HG03460 (cell line): Measurements from ENCODE around the gene ZNF296.
A peak's percentile ranks its signal among the peaks of the same experiment; 100 is the strongest.

Experiments used
- ATAC-seq: cut with Tn5 transposase; IDR thresholded peaks from one replicate; pipeline ENCODE4 v1.9.1; 2021; ENCODE audit not compliant: unreplicated experiment

Gene ZNF296

DNA sequence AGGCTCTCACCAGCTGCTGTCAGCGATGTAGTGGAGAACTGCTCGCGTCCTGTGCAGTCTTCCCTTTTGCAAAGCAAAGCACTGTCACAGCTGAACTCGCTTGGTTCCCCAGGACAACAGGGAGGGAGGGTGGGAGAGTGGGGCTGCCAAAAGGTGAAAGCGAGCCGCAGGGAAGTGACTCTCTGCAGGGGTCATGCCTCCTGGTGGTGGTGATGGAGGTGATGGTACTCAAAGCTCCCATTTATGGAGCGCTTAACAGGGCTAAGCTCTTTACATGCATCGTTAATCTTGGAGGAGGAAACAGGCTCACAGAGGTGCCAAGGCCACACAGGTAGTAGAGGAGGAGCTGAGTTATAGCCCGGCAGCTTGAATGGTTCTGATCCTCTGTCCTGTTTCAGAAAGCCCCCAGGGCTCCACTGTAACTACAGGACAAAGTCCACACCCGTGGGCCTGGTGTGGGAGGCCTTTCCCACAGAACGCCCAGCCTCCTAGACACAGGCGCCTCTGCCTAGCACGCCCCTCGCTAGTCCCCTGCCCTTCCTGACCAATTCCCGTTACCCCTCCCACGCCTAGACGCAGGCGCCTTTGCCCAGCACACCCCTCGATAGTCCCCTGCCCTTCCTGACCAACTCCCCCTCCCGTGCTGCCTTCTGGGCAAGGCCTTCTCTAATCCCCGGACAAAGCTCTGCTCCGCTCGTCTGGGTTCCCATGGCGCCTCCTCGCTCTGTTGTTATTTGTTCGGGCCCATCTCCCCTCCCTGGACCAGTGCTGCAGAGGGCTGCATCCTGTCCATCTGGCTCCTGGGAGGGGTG, 27.4 kb upstream of the ZNF296 start:
- no peak for ATAC-seq

DNA sequence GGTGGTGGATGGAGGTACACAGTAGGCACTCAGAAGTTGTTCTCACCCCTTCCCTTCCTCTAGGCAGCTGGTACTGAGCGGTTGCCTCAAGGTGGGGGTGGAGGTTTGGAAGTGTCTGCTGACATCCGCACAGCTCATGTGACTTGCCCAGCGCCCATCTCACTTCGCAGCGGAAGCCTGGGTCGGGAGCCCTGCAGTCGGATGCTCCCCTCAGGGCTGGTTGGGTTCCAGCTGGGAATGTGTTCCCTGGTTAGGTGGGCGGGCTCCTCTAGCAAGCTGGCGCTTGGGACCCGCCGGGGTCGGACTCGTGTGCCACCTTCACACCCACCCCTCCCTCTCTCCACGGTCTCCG, 26.9 kb upstream of the ZNF296 start:
- ATAC-seq: no peak

DNA sequence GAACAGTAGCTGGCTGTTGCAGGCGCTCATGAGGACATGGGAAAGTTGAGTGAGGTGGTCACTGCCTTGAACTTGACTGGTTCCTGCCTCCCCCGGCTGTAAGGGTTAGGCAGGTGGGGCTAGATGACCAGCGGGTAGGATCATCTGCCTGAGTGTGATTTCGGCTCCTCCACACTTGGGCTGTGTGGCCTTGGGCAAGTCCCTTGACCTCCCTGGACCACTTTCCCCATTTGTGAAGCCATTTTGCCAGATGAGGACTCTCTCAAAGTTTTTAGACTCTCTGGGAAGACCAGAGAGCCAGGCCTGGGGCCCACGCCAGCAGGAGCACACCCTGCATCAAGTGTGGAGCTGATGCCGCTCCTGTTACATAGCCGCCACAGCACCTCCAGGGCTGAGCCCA, 26.2 kb upstream of the ZNF296 start:
- no peak for ATAC-seq

DNA sequence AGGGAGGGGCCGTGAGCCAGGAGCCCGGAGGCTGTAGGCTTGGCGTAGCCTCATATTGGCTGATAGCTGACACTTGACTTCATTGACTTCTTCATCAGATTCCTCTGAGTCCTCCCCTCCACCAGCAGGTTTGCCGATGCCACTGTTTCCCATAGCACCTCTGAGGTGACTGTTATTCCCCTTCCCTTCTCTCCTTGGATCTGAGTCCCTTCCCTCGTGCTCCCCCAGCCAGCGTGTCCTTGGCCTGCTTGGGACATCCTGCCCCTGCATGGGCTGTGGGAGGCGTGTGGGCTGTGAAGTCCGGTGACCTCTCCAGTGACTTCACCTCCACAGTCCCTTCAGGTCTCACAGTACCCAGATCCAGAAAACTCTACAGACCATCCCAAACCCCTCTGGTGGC, 25.5 kb upstream of the ZNF296 start:
- no peak for ATAC-seq

DNA sequence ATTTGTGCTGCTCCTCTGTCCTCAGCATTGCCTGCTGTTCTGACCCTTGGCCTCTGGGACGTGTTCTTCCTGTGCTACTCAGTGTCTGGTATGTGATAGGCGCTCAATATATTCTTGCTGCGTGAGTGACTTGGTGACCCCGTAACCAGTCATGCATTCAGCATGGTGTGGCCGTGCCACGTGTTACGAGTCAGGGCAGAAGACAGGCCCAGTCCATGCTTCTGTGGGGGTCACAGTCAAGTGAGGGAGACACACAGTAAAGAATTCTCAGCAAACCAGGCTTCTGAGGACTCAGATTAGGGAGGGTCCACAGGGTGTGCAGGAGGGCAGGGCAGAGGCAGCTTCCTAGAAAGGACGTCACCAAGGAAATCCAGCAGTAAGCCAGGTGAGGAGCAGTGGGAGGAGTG, 24.6 kb upstream of the ZNF296 start:
- no peak for ATAC-seq

DNA sequence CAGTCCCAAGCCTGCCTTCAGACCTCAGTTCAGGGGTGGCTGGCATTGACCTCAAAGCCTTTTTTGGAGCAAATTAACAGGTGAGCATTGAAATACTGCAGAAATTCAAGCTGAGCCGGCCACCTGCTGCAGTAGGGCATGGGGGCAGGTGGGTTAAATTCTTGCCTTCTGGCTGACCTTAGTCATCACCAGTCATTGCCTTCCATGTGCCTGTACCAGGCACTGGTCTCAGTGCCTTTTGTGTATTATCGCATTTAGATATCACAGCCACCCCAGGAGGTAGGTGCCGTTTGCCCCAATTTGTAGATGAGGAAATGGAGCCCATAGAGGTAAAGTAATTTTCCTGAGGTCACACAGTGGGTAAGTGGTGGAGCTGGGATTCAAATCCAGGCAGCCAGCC, 23.9 kb upstream of the ZNF296 start:
- no peak for ATAC-seq

DNA sequence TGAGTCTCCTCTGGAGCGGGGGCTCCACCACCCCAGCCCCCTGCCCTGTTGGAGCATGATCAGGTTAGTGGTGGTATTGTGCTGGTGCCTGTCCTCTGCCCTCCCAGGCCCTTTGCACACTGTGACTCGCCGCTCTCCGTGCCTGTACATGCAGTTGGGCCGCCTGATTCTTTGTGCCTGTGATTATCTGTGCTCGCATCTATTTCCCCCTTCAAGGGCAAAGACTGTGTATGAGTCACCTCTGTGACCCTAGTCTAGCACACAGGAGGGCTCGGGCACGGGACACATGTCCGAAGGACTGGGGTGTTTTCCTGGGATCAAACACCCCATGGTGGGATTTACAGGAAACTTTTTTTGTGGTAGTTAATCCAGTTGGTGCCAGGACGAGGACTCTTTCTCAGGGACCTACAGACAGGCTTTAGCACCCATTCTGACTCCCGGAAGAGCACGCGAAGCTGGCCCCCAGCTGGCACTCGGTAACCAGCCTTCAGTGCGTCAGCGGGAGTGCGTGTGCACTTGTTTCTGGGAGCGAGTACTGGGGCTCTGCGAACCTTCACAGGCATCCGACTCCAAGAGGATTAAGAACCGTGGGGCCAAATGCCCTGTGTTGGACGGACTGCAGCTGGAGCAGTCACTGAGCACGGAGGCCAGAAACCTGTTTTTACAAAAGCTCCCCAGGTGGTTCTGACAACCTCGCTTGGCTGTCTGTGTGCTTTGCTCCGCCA, 23.4 kb upstream of the ZNF296 start:
- ATAC-seq: no peak

DNA sequence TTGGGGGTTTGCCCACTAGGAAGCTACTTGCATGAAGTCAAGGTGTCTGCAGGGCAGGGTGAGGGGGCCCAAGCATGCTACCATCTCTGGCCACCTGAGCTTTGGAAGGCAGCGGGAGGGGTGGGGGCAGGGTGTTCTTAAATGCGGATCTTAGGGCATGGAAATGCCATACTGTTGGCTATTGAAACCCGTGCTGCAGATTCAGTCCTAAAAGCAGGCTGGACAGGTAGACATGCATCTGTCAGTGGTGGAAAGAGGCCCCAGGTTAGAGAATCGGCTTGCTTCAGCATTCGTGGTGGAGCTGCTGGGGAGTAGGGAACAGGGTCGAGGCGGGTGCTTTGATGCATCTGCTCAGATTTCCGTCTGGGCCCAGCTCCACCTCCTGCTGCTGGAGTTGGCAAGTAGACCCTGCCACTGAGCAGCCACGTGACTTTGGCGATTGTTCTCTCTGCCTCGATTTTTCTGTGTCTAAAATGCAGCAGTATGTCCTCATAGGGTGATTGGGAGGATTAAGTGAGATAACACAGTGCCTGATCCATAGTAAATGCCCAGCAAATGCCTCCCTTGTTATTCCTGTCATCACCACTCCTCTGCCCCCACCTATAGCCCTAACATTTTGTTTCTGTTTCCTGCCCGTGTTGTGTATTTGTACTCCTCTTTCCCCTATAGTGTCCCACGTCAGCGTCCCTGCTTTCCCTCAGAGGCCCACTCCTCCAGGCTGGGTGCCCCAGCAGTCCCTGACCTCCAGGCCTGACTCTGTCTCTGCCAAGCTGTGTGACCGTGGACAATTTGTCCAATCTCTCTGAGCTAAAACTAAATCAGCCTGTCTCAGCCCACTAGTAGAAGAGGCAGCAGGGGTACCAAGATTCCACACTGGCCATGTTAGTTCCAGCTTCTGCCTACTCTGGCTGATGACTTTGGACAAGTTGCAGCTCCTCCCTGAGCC, 22.5 kb upstream of the ZNF296 start:
- no peak for ATAC-seq

DNA sequence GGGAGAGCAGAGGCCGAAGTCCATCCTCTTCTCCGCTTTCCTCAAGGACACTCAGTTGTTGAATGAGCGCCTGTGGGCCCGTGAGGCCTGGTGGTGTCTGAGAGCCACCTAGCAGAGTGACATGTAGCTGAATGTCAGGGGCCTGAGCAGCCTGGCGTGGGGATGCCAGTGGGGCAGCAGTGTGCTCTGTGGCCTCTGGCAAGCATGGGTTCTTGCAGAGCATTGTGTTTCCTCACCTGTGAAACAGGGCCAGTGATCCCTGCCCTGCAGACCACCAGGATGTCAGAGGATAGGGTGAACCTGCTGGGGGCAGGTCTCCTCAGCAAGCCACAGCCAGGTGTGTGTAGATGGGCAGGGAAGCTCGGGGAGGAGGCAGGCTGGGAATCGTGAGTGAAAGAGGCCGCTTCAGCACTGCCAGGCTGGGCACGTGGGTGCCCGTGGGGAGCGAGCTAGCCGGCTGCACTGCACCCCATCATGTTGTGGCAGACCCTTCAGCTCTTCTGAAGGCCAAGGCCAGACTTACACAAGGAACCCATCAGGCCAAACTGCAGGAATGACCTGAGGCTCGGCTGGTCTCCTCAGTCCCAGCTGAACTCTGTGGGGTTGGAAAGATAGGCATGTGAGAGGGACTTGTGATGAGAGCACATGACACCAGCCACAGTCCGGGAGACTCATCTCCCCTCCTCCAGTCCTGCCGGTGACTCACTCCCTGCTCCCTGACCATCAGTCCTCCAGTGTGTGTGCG, 21.7 kb upstream of the ZNF296 start:
- no peak for ATAC-seq

DNA sequence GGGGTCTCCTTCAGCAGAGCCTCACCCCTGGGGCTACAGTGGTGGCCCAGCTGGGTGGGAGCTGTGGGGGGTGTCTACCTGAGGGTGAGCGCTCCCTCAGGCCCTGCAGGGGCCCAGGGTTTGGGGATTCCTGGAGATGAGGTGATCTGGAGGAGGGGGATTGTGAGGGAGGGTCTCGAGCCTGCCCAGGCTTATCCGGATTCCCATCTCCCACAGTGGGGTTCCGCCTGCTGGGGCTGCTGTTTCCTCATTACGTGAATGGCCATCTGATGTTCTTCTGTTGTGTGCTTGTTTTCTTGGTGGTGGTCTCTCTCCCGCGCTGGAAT, 21.1 kb upstream of the ZNF296 start:
- no peak for ATAC-seq

DNA sequence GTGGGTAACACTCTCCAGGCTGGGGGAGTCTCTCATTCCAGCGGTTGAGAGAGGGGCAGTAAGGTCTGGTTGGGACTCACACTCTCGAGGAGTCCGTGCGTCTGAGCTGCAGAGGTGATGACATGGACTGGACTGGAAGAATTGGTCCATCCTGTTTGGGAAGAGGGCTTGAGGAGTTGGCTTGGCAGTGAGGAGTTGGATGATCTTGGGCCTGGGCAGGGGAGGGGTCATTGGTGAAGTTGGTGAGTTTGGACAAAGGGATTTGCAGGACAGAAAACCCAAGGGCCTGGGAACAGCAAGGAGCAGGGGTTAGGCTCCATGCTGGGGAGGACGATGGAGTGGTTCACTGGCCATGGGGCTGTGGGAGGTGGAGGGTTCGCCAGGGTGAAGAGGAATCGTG, 20.4 kb upstream of the ZNF296 start:
- ATAC-seq: no peak

DNA sequence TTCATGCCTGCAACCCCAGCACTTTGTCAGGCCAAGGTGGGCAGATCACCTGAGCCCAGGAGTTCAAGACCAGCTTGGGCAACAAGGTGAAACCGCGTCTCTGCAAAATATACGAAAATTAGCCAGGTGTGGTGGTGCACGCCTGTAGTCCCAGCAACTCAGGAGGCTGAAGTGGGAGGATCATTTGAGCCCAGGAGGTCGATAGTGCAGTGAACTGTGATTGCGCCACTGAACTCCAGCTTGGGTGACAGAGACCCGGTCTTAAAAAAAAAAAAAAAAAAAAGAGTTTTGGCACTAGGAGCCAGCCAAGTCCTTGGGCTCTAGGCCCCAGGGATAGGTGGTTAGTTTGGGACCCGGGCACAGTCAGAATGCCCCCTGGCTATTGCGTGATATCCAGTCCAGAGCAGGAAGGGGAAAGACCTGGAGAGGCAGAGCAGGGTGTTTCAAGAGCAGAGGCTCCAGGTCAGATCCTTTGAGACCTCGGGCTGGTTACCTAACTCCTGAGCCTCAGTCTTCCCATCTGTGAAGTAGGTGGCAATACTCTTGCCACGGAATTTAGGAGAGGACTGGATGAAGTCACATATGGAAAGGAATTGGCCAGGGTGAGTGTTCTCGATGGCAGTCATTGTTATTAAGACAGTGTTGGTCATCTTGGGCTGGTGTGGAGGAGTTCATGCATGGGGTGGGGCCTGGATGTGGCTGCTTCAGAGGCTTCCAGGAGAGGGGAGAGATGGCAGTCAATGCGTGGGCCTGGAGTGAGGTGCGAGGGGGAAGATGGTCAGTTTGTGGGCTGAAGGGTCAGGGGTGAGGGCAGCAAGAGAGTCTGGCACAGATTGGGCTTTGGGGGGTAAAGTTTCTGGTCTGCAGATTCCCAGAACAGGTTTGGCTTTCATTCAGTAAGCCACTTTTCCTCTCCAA, 19.5 kb upstream of the ZNF296 start:
- ATAC-seq: no peak

DNA sequence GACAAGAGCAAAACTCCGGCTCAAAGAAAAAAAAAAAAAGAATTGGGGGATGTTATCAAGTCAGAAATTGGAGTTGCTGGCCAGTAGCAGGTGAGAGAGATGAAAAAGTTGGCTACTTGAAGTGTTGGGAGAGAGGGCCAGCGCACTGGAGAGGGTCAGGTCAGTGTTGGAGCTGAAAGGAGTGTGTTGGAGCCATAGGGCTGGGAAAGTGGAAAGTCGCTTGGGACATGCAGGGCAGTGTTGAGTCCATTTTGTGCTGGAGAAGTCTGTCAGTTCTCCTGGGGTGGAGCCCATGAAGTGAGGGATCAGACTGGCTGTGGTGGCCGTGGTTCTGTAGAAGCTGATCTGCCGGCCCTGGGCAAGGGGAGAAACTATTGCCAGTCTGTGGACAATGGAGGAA, 18.4 kb upstream of the ZNF296 start:
- ATAC-seq: no peak

DNA sequence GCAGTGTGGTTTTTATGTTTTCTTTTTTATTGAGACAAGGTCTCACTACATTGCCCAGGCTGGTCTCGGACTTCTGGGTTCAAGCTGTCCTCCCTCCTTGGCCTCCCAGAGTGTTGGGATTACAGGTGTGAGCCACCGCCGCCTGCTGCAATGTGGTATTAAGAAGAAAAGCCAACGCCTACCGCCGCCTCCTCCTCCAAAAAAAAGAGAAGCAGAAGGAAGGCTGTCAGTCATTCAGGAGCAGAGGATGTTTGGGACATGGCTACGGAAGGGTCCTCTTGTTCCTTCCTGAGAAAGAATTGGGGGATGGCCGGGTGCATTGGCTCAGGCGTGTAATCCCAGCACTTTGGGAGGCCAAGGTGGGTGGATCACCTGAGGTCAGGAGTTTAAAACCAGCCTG, 17.9 kb upstream of the ZNF296 start:
- no peak for ATAC-seq

DNA sequence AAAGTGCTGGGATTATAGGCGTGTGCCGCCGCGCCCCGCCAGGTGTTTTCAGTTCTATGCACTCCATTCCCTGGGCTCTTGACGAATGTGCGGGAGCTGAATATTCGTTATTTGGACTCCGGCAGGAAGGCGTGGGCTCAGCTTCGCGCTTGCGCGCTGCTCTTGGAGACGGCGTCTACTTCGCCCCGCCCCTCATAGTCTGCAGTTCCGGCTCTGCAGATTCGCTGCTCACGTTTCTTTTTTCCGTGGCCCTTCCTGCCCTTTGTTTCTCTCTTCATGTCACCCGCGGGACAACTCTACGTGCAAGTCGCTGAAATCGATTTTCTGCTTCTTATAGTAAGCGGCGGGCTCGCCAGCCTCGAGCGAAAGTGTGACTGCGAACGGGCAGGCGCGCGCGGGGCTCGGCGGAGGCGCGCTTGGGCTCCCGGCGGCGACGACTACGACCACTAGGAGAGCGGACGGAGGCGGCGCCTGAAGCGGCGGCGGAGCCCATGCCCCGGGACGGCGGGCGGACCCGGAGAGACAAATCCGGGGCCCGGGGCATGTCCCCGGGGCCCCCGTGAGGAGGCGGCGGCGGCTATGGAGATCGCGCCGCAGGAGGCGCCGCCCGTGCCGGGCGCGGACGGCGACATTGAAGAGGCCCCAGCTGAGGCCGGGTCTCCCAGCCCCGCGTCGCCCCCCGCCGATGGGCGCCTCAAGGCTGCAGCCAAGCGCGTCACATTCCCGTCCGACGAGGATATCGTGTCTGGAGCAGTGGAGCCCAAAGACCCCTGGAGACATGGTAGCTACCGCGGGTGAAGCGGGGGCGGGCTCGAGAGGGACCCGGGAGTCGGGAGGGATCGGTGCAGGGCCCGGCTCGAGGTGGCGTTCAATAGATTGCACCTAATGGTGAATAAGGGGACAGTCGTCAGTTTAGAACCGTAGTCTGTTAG, 16.7 kb upstream of the ZNF296 start, which contains the start of gene PPP1R37:
Gene PPP1R37 (plus strand): TSS at position 433 of the 932 bp plus-strand sequence. CDS start 147 bp downstream, at position 580.
- ATAC-seq: peak; percentile 51

DNA sequence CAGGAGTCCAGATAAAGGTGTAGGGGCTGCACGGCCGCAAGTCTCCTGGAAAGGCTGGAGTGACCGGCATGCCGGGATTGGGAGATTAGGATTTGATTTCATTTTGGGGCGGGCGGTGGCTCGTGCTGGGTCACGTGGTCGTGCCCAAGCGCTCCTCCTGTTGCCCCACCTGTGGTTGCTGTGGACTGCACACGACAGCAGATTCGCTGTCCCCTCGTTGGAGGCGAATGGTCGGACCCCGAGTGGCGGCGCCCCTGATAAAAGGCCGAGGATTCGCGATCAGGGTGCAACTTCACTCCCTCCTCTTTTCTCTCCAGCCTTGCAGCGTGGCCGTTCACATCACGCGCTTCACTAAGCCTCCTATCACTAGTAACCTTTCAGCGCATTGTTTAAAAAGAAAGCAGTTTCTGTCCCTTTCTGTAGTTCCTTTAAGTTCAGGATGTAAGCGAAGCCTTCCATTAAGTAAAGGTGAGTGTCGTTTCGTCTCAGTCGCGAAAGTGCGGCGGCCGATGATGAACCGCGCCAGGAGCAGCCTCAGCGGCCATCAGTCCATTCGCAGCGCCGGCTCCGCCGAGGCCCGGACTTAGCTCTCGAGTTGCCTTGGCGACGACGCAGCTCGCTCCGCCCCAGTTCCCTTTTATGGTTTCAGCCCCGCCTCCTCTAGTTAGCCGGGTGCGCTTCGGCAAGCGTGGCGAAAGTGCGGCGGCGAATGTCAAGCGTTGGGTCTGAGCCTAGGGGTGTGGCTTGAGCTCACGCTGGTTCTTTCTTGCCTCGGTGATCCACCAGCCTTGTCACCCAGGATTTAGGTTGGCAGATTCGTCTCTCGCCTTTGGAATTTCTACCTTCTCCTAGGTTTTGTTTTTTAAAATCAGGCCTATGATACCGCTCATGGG, 15.0 kb upstream of the ZNF296 start:
- peak; percentile 60 for ATAC-seq

DNA sequence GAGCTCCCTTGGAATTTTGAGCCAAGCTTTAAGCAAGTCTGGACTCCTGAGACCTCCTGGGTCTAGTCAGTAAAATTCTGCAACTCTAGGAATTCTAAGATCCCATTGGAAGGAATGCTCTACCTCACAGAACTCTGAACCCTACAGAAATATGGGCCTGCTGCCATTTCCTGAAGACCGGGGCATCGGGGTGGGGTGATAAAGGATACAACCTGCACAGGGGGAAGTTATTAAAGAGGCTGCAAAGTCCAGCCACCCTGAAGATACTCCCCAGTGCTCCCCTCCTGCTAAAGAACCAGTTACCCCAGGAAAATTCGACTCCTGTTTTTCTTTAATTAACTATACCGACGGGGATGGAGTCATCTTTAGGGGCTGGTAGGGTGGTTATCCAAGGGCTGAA, 14.3 kb upstream of the ZNF296 start:
- ATAC-seq: no peak

DNA sequence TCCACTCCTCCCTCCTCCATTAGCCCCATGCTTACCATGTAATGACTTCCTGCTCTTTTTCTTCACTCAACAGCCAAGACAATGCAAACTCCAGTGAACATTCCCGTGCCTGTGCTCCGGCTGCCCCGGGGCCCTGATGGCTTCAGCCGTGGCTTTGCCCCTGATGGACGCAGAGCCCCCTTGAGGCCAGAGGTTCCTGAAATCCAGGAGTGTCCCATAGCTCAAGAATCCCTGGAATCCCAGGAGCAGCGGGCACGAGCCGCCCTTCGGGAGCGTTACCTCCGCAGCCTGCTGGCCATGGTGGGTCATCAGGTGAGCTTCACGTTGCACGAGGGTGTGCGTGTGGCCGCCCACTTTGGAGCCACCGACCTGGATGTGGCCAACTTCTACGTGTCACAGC, 13.8 kb upstream of the ZNF296 start:
- ATAC-seq: no peak
